LNCAP (cell line): ENCODE measurements around the gene TBC1D19.

Source experiments
- CTCF ChIP-seq: fragments of 450-650 bp; IDR thresholded peaks from 2 replicates; pipeline ENCODE4 v1.5.1; 2017; ENCODE audit warnings: mild to moderate bottlenecking

The TBC1D19 gene

GRCh38 chr4:26589705-26590104, 5.8 kb downstream of the TBC1D19 start:
- TF ChIP-seq CTCF: no peak

- no peak for TF ChIP-seq CTCF
Measured at GRCh38 chr4:26590639-26591038, 6.8 kb downstream of the TBC1D19 start.

DNA sequence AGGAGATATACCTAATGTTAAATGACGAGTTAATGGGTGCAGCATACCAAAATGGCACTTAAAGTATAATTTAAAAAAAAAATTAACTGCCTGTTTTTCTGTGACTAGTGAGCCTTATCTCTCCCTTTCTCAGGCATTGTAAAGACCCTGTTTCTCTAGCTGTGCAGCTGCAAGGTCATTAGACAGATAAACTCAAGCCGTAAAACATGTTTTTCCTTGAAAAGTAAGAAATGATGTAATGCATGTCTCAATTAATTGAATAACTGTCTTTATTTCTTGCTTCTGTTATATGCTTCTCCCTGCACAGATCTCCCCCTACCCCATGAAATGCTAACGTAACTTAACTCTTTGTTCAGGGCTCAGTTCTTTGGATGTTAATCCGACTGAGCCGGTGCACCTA, 10.5 kb downstream of the TBC1D19 start:
- no peak for TF ChIP-seq CTCF

GRCh38 chr4:26594778-26595177, 10.9 kb downstream of the TBC1D19 start:
- TF ChIP-seq CTCF: no peak

DNA sequence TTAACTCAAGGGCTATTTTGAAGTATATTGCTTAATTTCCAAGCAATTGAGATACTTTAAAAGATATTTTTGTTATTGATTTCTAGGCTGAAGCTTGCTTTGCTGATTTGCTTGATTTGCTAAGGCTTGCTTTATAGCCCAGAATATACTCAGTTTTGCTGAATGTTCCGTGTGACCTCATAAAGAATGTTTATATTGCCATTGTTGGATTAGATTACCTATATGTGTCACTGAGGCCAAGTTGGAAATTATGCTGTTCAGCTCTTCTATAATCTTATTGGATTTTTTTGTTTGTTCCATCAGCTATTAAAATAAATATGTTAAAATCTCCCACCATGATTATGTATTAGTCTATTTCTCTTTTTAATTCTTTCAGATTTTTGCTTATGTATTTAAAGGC, 13.0 kb downstream of the TBC1D19 start:
- TF ChIP-seq CTCF: no peak

- TF ChIP-seq CTCF: no peak
Measured at GRCh38 chr4:26601204-26601603, 17.3 kb downstream of the TBC1D19 start.

DNA sequence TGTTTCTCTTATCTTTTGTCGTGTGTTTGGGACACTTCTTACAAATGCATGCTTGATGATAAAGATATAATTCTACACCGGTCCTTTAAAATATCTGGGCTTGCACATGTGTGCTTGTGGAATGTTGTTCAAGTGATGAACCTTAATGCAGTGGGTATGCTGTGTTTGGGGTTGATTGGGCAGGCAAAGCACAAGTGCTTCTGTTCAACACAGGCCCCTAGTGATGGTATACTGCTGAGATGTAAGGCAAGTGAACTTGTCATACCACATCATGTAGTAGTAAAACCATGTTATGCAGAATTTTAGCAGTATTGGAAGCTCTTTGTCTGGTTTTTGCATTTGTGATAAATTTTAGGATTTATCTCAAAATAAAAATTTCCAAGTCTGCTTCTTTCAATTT, 23.9 kb downstream of the TBC1D19 start:
- TF ChIP-seq CTCF: no peak

- no peak for TF ChIP-seq CTCF
Measured at GRCh38 chr4:26609391-26609790, 25.5 kb downstream of the TBC1D19 start.
